Epidermal melanocyte (primary cell): ENCODE measurements around the gene SMPX.

Experiments used
- DNase-seq: peaks from one replicate; pipeline ENCODE4 v3.0.0; 2011; ENCODE audit warnings: low spot score; ENCODE audit not compliant: insufficient read length

Gene SMPX

DNA sequence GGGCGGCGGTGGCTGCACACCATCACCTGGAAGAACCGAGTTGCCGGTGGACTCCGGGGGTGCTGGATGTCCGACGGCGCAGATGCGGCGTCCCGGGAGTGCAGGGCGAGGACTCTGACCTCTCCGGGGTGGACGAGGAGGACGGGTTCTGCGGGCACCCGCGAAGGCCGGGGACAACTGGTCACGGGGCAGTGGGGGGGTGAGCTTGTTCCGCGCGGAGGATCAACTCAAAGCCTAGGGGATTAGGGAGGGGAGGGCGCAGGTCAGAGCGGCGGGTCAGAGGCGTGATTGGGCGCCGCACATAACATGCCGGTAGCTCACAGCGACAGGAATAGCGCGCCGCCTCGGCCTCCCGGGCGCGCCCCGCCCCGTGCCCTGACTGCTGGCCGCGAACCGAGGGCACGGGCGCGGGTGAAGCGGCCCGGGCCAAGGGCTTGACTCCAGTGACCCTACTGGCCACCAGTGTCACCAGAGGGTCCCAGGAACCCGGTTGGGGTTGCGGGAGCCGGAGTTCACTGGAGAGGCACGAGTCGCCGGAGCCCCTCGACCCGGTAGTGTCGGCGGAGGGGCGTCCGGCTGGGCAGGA is 99.7 kb downstream of the SMPX start, which contains the start of gene KLHL34:
KLHL34 (minus strand) TSS at position 179 of the 586 bp plus-strand sequence. CDS start 542 bp downstream, outside the sequence.
- DNase-seq: no peak

DNA sequence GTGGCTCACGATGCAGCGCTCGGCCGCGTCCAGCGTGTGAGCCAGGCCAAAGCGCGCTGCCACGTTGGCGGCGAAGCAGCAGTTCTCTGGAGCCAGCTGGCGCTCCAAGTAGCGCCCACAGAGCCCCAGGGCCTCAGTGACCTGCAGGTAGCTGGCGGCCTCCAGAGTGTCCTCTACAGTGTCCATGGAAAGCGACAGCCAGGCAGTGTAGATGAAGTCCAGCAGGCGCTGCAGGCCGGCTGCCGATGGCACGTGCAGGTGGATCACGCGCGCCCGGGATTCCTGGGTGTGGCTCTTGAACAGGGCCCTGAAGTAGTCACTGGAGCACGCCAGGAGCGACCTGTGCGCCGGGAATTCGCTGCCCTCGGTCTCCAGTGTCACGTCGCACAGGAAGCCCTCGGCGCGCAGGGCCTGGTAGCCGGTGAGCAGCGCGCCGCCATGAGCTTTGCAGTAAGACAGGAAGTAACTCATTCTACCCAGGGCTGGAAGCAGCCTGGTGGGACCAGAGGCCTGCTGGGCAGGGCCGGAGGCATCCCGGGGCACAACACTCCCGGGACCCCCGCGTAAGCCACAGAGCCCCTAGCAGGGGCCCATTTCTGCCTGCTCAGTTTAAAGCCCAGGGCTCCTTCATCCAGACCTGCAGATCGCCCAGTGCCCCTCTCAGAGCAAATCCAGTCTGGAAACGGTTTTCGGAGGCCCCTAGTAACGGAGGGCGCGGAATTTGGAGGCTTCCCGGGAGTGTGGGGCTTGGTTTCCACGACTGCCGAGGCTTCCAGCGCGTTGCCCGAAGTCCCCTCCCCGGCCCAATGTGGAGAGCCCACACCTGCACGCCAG is 100.4 kb downstream of the SMPX start:
- DNase-seq: no peak

DNA sequence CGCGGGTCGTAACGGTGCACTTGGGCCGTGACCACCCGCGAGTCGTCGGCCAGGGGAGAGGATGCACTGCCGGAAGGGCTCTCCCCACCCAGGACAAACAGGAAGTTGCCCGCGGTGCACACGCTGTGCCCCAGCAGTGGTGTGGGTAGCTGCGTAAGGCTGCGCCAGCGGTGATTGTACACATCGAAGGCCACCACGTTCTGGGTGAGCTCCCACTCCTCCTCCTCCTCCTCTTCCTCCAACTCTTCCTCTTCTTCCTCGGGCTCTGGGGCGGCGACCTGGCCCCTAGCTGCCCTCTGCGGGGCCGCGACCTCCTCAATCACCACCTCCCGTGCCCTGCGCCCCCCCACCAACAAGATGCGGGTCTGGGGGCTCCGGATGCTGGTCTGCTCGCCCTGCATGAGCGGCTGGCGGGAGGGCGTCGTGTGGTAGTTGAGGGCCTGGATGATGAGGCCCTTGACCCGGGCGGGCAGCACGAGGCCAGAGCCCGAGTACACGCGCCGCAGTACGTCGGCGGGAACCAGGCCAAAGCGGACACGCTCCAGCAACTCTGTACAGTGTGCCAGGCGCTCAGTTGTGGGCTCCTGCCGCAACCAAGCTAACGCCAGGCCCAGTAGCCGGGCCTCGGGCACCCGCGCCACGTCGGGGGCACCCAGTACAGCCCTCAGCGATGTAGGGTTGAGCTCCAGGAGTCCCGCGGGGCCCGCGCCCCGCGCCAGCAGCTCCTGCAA is 101.2 kb downstream of the SMPX start:
- no peak for DNase-seq
